ENCODE measurements around the gene LILRA2. TPM values are rescaled to one million over a fixed set of nuclear protein-coding genes. Genes with fewer than 3 reads are reported as not detected.

The LILRA2 gene
- total RNA-seq, 2 donors from 2014 or later, result 0.35 to 0.85 TPM

DNA sequence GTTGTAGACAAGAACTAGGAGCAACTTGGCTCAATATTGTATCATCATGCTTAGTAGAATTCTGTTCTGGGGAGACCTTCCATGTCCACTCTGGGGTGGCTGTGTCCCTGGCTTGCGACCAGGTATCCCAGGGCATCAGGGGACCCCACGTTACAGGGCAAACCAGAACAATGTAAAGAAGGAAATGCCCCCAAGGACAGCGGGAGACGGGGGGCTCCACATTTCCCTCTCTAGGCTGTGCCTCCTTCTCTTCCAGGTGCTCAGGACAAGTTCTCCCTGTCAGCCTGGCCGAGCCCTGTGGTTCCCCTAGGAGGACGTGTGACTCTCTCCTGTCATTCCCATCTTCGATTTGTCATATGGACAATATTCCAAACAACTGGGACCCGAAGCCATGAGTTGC lies 40.1 kb upstream of the LILRA2 start:
- Histone ChIP-seq H3K27me3 (no peaks in the 10 kb centered on the region), H3K27ac (no peak overlapping the region), H3K9ac (ENCODE audit: low read depth in 2 of 2, low read length in 2 of 2) (no peak overlapping the region), H3K4me1 (no peaks in the 10 kb centered on the region), H3K4me3 (no peak overlapping the region), H3K9me3 (no peaks in the 10 kb centered on the region), H3K36me3 (no peaks in the 10 kb centered on the region)
- no peak for DNase-seq
- TF ChIP-seq CTCF (IDR thresholded peaks at IDR 0.05), result no peak
- intact Hi-C loops (cut with DNase I), result no loop called here

- intact Hi-C loops (cut with DNase I), result no loop called here
- no peaks in the 10 kb centered on the region for H3K9me3 ChIP-seq
- no peak overlapping the region for H3K4me3 ChIP-seq
- no peak for DNase-seq
- no peak for TF ChIP-seq CTCF (IDR thresholded peaks at IDR 0.05)
- H3K9ac ChIP-seq (ENCODE audit: low read depth in 2 of 2, low read length in 2 of 2), result no peak overlapping the region
- H3K27ac ChIP-seq, result no peak overlapping the region
- no peaks in the 10 kb centered on the region for H3K4me1 ChIP-seq
- H3K27me3 ChIP-seq, result no peaks in the 10 kb centered on the region
- H3K36me3 ChIP-seq, result no peaks in the 10 kb centered on the region
These were observed 39.4 kb upstream of the LILRA2 start for GRCh38 chr19:54534156-54534555.

DNA sequence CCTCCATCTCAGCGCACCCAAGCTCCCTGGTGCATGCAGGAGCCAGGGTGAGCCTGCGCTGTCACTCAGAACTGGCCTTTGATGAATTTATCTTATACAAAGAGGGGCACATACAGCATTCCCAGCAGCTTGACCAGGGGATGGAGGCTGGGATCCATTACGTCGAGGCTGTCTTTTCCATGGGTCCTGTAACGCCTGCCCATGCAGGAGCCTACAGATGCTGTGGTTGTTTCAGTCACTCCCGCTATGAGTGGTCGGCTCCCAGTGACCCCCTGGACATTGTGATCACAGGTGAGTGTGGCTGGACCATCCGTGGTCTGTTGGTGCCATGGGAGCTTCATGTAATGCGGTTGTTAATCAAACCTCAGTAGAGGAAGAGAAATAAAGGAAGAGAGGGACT lies 38.0 kb upstream of the LILRA2 start:
- Histone ChIP-seq H3K27me3 (no peaks in the 10 kb centered on the region), H3K9me3 (no peaks in the 10 kb centered on the region), H3K4me1 (no peaks in the 10 kb centered on the region), H3K4me3 (no peak overlapping the region), H3K27ac (no peak overlapping the region), H3K9ac (ENCODE audit: low read depth in 2 of 2, low read length in 2 of 2) (no peak overlapping the region), H3K36me3 (no peaks in the 10 kb centered on the region)
- TF ChIP-seq CTCF (IDR thresholded peaks at IDR 0.05), result no peak
- no peak for DNase-seq
- intact Hi-C loops (cut with DNase I), result no loop called here

- TF ChIP-seq CTCF (IDR thresholded peaks at IDR 0.05), result no peak
- Histone ChIP-seq H3K36me3 (no peaks in the 10 kb centered on the region), H3K9me3 (no peaks in the 10 kb centered on the region), H3K4me1 (no peaks in the 10 kb centered on the region), H3K4me3 (no peak overlapping the region), H3K9ac (ENCODE audit: low read depth in 2 of 2, low read length in 2 of 2) (no peak overlapping the region), H3K27me3 (no peaks in the 10 kb centered on the region), H3K27ac (no peak overlapping the region)
- DNase-seq, result no peak
- intact Hi-C loops (cut with DNase I), result no loop called here
These were observed 36.6 kb upstream of the LILRA2 start for GRCh38 chr19:54536956-54537355.

GRCh38 chr19:54541712-54542111 lies 31.9 kb upstream of the LILRA2 start:
- no peak overlapping the region for H3K9ac ChIP-seq (ENCODE audit: low read depth in 2 of 2, low read length in 2 of 2)
- intact Hi-C loops (cut with DNase I), result no loop called here

More at GRCh38 chr19:54541712-54542111, 31.9 kb upstream of the LILRA2 start:
- H3K27ac ChIP-seq, result no peak overlapping the region
- no peak for DNase-seq
- no peaks in the 10 kb centered on the region for H3K9me3 ChIP-seq
- no peak for TF ChIP-seq CTCF (IDR thresholded peaks at IDR 0.05)
- no peak overlapping the region for H3K4me3 ChIP-seq
- H3K27me3 ChIP-seq, result no peaks in the 10 kb centered on the region
- no peaks in the 10 kb centered on the region for H3K36me3 ChIP-seq
- H3K4me1 ChIP-seq, result no peaks in the 10 kb centered on the region
